ENCODE data around the gene ZMAT5.

DNA sequence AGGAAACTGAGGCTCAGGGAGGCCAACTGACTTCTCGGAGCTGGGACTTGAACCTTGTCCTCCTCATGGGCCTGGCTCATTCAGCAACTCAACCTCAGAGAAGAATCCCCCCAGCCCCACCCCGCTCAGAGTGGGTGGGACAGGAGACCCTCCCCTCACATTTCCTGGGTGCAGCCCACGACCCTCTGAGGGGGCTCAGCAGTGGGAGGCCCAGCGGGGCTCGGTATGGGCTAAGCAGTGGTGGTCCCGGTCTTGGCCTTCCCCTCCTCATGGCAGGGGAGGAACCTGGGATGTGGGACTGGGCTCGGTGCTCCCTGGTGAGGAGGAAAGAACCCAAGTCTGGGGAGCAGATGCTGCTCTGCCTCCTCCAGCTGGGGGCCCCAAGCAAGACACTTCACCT lies 61.2 kb downstream of the ZMAT5 start:
- TF ChIP-seq, protein P1, sequence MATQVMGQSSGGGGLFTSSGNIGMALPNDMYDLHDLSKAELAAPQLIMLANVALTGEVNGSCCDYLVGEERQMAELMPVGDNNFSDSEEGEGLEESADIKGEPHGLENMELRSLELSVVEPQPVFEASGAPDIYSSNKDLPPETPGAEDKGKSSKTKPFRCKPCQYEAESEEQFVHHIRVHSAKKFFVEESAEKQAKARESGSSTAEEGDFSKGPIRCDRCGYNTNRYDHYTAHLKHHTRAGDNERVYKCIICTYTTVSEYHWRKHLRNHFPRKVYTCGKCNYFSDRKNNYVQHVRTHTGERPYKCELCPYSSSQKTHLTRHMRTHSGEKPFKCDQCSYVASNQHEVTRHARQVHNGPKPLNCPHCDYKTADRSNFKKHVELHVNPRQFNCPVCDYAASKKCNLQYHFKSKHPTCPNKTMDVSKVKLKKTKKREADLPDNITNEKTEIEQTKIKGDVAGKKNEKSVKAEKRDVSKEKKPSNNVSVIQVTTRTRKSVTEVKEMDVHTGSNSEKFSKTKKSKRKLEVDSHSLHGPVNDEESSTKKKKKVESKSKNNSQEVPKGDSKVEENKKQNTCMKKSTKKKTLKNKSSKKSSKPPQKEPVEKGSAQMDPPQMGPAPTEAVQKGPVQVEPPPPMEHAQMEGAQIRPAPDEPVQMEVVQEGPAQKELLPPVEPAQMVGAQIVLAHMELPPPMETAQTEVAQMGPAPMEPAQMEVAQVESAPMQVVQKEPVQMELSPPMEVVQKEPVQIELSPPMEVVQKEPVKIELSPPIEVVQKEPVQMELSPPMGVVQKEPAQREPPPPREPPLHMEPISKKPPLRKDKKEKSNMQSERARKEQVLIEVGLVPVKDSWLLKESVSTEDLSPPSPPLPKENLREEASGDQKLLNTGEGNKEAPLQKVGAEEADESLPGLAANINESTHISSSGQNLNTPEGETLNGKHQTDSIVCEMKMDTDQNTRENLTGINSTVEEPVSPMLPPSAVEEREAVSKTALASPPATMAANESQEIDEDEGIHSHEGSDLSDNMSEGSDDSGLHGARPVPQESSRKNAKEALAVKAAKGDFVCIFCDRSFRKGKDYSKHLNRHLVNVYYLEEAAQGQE (IDR thresholded peaks at IDR 0.05; ENCODE audit: low read depth), result no peak
- TF ChIP-seq TAF1 (IDR thresholded peaks at IDR 0.05; ENCODE audit: low read depth) (no peak), TCF12 (IDR thresholded peaks at IDR 0.05; ENCODE audit: low read depth) (no peak), FOXM1 (IDR thresholded peaks at IDR 0.05; ENCODE audit: borderline replicate concordance, low read depth) (no peak), EP300 (IDR thresholded peaks at IDR 0.05; ENCODE audit: borderline replicate concordance) (no peak), CEBPB (IDR thresholded peaks at IDR 0.05) (no peak), EGR1 (IDR thresholded peaks at IDR 0.05) (no peak), CREB1 (IDR thresholded peaks at IDR 0.05; ENCODE audit: low read depth) (no peak), YY1 (IDR thresholded peaks at IDR 0.05; ENCODE audit: low read depth) (no peak)
